Psoas muscle (tissue), 8 donors: ENCODE results near the gene SHROOM3. TPM values are rescaled to one million over a fixed set of nuclear protein-coding genes. Genes with fewer than 3 reads are reported as not detected.

Experiments
- ATAC-seq, 4 donors: fragments of 200-7000 bp; cut with Tn5 transposase; one replicate each; pipeline ENCODE4 v1.9.1; 2020; ENCODE audit warnings: moderate library complexity in 3 of 4, mild to moderate bottlenecking in 2 of 4
- DNase-seq, 2 donors: peaks; one replicate each; pipeline ENCODE4 v3.0.0-alpha.2; 2020
- H3K27ac ChIP-seq: fragments of 200-600 bp; one replicate; pipeline ENCODE4 v1.8.0; 2022
- H3K27me3 ChIP-seq, 3 donors: fragments of 200-600 bp in 1 of 3; one replicate each; pipeline versions ENCODE4 v1.6.1 to v1.8.0; 2013 to 2022; ENCODE audit warnings: low read length in 2 of 3, mild to moderate bottlenecking in 2 of 3, moderate library complexity in 1 of 3; ENCODE audit not compliant: insufficient read depth in 3 of 3
- H3K36me3 ChIP-seq, 2 donors: fragments of 200-600 bp in 1 of 2; one replicate each; pipeline versions ENCODE4 v1.6.1 to v1.8.0; 2013 to 2022; ENCODE audit warnings: low read depth in 1 of 2, mild to moderate bottlenecking in 1 of 2, moderate library complexity in 1 of 2; ENCODE audit not compliant: insufficient read depth in 1 of 2
- H3K4me1 ChIP-seq: fragments of 200-600 bp; one replicate; pipeline ENCODE4 v1.8.0; 2022
- H3K4me3 ChIP-seq: fragments of 200-600 bp; one replicate; pipeline ENCODE4 v1.8.0; 2022; ENCODE audit warnings: mild to moderate bottlenecking
- H3K9me3 ChIP-seq: fragments of 200-600 bp; one replicate; pipeline ENCODE4 v1.8.0; 2022
- WGBS, 3 donors: extraction: QIAGEN DNeasy Blood & Tissue Kit; methylation state at CpG; one replicate each; pipeline versions ENCODE4 v1.1.6 to v1.1.7; 2013; 5-methylcytosine and 5-hydroxymethylcytosine counted together
- intact Hi-C, 2 donors: fragments of 100-400 bp; cut with DNase I; formaldehyde crosslinking; loops; one replicate each; pipeline versions ENCODE4 v1.11.0 to v1.14.2; 2022
- polyA plus RNA-seq, 3 donors: library from polyadenylated mRNA; stranded (reverse); fragments of 200-250 nt; gene quantifications; one replicate each; pipeline ENCODE4 v1.2.3, GENCODE V29; 2013
- total RNA-seq, 4 donors: library from RNA; stranded (reverse); fragmentation: NEBNext Ultra II Directional in 2 of 4; extraction: Animal tissue kit (Norgen Biotek cat#: 25700) in 2 of 4; gene quantifications; one replicate each; pipeline versions ENCODE4 v1.2.1 to v1.2.4, GENCODE V29; 2021 to 2023
- TF ChIP-seq, protein P1 (sequence below): fragments of 200-600 bp; IDR thresholded peaks from one replicate; pipeline ENCODE4 v1.8.0; 2022; ENCODE audit warnings: antibody characterized with exemption
- donor health status: healthy with polysubstance abuse.
- donor health status: DM: no; HTN: no; CAD: no; lungs with moderate emphysema.
- donor health status: Bipolar disorder and iron deficiency.
- donor health status: healthy.
- donor health status: DM: yes; HTN: yes; CAD: no.
- donor health status: DM: no; HTN: no; CAD: no.
- donor health status: DM: no; HTN: no; CAD: no.
- donor health status: DM: yes; HTN: yes; CAD: no.

SHROOM3 gene
- total and polyA plus RNA-seq, 7 donors: 0.01 to 0.79 (median 0.06) TPM

GRCh38 chr4:76791479-76791878, 356.4 kb downstream of the SHROOM3 start:
- Histone ChIP-seq H3K36me3 (no peaks in the 10 kb centered on the region), H3K9me3 (no peaks in the 10 kb centered on the region), H3K4me3 (no peak overlapping the region), H3K4me1 (no peaks in the 10 kb centered on the region), H3K27me3 (no peaks in the 10 kb centered on the region), H3K27ac (no peak overlapping the region)
- intact Hi-C loops: no loop called here
- DNase-seq: no peak
- TF ChIP-seq, protein P1, sequence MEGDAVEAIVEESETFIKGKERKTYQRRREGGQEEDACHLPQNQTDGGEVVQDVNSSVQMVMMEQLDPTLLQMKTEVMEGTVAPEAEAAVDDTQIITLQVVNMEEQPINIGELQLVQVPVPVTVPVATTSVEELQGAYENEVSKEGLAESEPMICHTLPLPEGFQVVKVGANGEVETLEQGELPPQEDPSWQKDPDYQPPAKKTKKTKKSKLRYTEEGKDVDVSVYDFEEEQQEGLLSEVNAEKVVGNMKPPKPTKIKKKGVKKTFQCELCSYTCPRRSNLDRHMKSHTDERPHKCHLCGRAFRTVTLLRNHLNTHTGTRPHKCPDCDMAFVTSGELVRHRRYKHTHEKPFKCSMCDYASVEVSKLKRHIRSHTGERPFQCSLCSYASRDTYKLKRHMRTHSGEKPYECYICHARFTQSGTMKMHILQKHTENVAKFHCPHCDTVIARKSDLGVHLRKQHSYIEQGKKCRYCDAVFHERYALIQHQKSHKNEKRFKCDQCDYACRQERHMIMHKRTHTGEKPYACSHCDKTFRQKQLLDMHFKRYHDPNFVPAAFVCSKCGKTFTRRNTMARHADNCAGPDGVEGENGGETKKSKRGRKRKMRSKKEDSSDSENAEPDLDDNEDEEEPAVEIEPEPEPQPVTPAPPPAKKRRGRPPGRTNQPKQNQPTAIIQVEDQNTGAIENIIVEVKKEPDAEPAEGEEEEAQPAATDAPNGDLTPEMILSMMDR: no peak
- ATAC-seq: no peak

- no peaks in the 10 kb centered on the region for H3K36me3 ChIP-seq
- no peaks in the 10 kb centered on the region for H3K4me1 ChIP-seq
- H3K27me3 ChIP-seq: no peaks in the 10 kb centered on the region
- intact Hi-C loops: no loop called here
- no peaks in the 10 kb centered on the region for H3K9me3 ChIP-seq
- TF ChIP-seq, protein P1: no peak
- ATAC-seq (no peak), DNase-seq (no peak)
- no peak overlapping the region for H3K4me3 ChIP-seq
- H3K27ac ChIP-seq: no peak overlapping the region
These were observed 357.4 kb downstream of the SHROOM3 start for GRCh38 chr4:76792418-76792817.

DNA sequence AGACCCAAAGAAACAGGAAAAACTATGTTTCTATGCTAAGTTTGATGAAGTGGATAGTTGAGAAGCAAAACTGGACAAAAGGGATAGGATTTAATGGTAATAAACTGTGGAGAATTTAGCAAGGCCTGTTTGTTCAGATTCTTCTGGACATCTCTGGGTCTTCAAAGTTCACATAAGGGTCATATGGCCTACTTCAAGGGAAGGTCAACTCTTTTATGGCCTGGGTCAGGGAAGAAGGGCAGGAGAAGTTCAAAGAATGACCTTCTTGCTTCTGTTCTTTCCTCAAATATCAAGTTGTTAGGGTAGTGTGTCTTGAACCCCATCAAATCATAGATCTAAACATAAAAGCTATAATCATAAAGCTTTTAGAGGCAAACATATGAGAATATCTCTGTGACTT, 360.2 kb downstream of the SHROOM3 start:
- H3K4me1 ChIP-seq: no peaks in the 10 kb centered on the region
- DNase-seq: no peak
- H3K27me3 ChIP-seq: no peaks in the 10 kb centered on the region
- no peaks in the 10 kb centered on the region for H3K9me3 ChIP-seq
- H3K36me3 ChIP-seq: no peaks in the 10 kb centered on the region
- no peak for ATAC-seq
- no peak overlapping the region for H3K4me3 ChIP-seq
- TF ChIP-seq, protein P1: no peak
- intact Hi-C loops: no loop called here
- no peak overlapping the region for H3K27ac ChIP-seq

DNA sequence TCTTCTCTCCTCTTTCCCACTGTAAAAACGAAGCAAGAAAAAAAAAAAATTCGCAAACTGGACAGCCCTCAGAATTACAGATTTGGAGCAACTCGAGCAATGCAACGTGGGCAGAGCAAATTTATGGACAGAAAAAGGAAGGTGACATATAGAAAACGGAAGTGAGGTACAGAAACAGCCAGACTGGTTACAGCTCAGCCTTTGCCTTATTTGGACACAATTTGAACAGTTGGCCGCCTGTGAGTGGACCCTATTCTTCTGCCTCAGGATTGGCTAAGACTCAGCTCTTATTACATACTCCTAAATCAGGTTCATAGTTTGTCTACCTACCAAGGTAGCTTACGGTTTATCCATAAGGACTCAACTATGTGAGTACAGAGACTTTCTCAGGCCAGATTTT, 364.1 kb downstream of the SHROOM3 start:
- WGBS, 3 donors: 59 to 63% (median 60%) methylated on average over 7 of the region's 7 CpGs

DNA sequence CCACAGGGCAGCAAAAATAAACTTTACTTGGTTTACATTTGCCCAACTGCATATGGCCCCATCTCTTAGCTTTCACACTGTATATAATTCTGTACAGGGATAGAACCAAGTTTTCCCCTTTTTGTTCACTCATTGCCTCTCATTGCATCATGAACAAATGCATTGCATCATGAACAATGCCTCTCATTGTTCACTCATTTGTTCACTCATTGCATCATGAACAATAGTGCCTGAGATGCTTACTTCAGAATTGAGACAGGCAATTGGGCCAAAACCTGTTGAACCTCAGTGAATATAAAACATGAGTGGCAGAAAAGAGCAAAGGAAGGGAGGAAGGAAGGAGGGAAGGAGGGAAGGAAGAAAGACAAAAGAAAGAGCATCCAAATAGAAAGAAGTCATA, 364.7 kb downstream of the SHROOM3 start:
- intact Hi-C loops: no loop called here
- ATAC-seq: no peak
- H3K9me3 ChIP-seq: no peaks in the 10 kb centered on the region

More for the DNA sequence above, 364.1 kb downstream of the SHROOM3 start:
- Histone ChIP-seq H3K27ac (no peak overlapping the region), H3K9me3 (no peaks in the 10 kb centered on the region), H3K4me3 (no peak overlapping the region), H3K27me3 (peaks cover 0 to 2% (median 0%) of the 10 kb centered on the region in 3 donors), H3K4me1 (no peaks in the 10 kb centered on the region), H3K36me3 (no peaks in the 10 kb centered on the region)
- TF ChIP-seq, protein P1: no peak
- intact Hi-C loops: no loop called here
- DNase-seq (no peak), ATAC-seq (no peak)

More for the DNA sequence above, 364.7 kb downstream of the SHROOM3 start:
- no peak for DNase-seq
- Histone ChIP-seq H3K27ac (no peak overlapping the region), H3K27me3 (peaks cover 0 to 2% (median 0%) of the 10 kb centered on the region in 3 donors), H3K4me1 (no peaks in the 10 kb centered on the region), H3K4me3 (no peak overlapping the region), H3K36me3 (no peaks in the 10 kb centered on the region)
- TF ChIP-seq, protein P1: no peak
